Body of pancreas (tissue), 4 donors: Measurements from ENCODE around the gene POTED. TPM values are rescaled to one million over a fixed set of nuclear protein-coding genes. Genes with fewer than 3 reads are reported as not detected.
"Not testable (repeated sequence)": the region's sequence is repeated elsewhere in the genome, so short reads cannot be mapped to it uniquely, and the experiment has no call there.

Experiments used
- ATAC-seq: fragments of 150-250 bp; one replicate; pipeline ENCODE4 v1.9.1; 2016
- DNase-seq, 4 donors: peaks; one replicate each; pipeline ENCODE4 v3.0.0-alpha.2; 2019
- H3K27ac ChIP-seq, 4 donors: fragments of 200-600 bp; sonication (generic); 1 replicate in 3 of 4; 2 replicates in 1 of 4; pipeline versions ENCODE4 v1.5.1 to v1.6.1; 2016 to 2019; ENCODE audit warnings: mild to moderate bottlenecking in 1 of 4, mixed read lengths in 1 of 4, moderate library complexity in 1 of 4
- H3K27me3 ChIP-seq, 2 donors: fragments of 200-600 bp; sonication (generic); one replicate each; pipeline ENCODE4 v1.6.0; 2016; ENCODE audit warnings: mild to moderate bottlenecking in 1 of 2
- H3K36me3 ChIP-seq, 2 donors: fragments of 200-600 bp; sonication (generic); replicated peaks in 1 of 2; 2 replicates each; pipeline ENCODE4 v1.5.1; 2016; ENCODE audit warnings: low read depth in 2 of 2; ENCODE audit not compliant: insufficient read depth in 1 of 2
- H3K4me1 ChIP-seq: fragments of 200-600 bp; sonication (generic); one replicate; pipeline ENCODE4 v1.6.0; 2016
- H3K4me3 ChIP-seq, 2 donors: fragments of 200-600 bp; sonication (generic); 1 replicate in 1 of 2; 2 replicates in 1 of 2; pipeline ENCODE4 v1.5.1; 2016 to 2019
- H3K9me3 ChIP-seq, 3 donors: fragments of 200-600 bp; sonication (generic); 1 replicate in 2 of 3; 2 replicates in 1 of 3; pipeline ENCODE4 v1.5.1; 2016
- WGBS, 2 donors: methylation state at CpG; one replicate each; pipeline ENCODE4 v1.1.5; 2017; 5-methylcytosine and 5-hydroxymethylcytosine counted together
- intact Hi-C: fragments of 100-400 bp; cut with DNase I; formaldehyde crosslinking; loops from one replicate; pipeline ENCODE4 v1.15.1; 2023
- microRNA-seq, 2 donors: library from miRNA; unstranded; fragments of <30 nt; microRNA quantifications; one replicate each; pipeline ENCODE4, GENCODE V29; 2016; ENCODE audit warnings: borderline number of aligned reads in 2 of 2, borderline replicate concordance in 2 of 2
- small RNA-seq: library from RNA; depleted of rRNA; stranded (forward); fragments of <200 nt; gene quantifications from one replicate; pipeline ENCODE3, GENCODE V24; 2016
- total RNA-seq, 2 donors: library from RNA; depleted of rRNA; stranded (reverse); fragments of >200 nt; gene quantifications; one replicate each; pipeline ENCODE4 v1.1.0, GENCODE V29; 2016

The POTED gene
- total RNA-seq, result not detected

- H3K27me3 ChIP-seq, H3K27ac ChIP-seq, ATAC-seq, intact Hi-C loops, DNase-seq, H3K4me1 ChIP-seq, H3K4me3 ChIP-seq, H3K36me3 ChIP-seq, H3K9me3 ChIP-seq: not testable (repeated sequence)
- 80% methylated on average over 28 of the region's 42 CpGs; no CpG with 5 or more reads in 1 of the 2 donors for WGBS, 2 donors
Measured at GRCh38 chr21:13609477-13609876, at the start of gene POTED. TSS of gene POTED (plus strand) at chr21:13609777. CDS start at chr21:13610229, 452 bp downstream.

GRCh38 chr21:13650101-13650500 is 40.5 kb downstream of the POTED start:
- H3K4me1 ChIP-seq, H3K27me3 ChIP-seq, H3K9me3 ChIP-seq, intact Hi-C loops, H3K36me3 ChIP-seq, ATAC-seq, DNase-seq, H3K27ac ChIP-seq, H3K4me3 ChIP-seq: not testable (repeated sequence)
- WGBS, 2 donors, result 84% methylated on average over 3 of the region's 5 CpGs; no CpG with 5 or more reads in 1 of the 2 donors

GRCh38 chr21:13651746-13652145 is 42.2 kb downstream of the POTED start:
- H3K4me1 ChIP-seq, H3K27me3 ChIP-seq, DNase-seq, ATAC-seq, H3K9me3 ChIP-seq, H3K36me3 ChIP-seq, intact Hi-C loops, H3K27ac ChIP-seq, H3K4me3 ChIP-seq: not testable (repeated sequence)
- no CpG with 5 or more reads among the region's 6 CpGs for WGBS, 2 donors

Small RNA genes within 50 kb of the gene (microRNA-seq; reads per million reads assigned to microRNA genes)
- 0 reads per million in 2 donors for gene MIR3118-1

Small RNA genes within 50 kb of the gene (small RNA-seq; reads per million reads assigned to genes)
- gene AL050303.3 (not detected), gene MIR3118-1 (not detected), gene RNU6-286P (not detected)
